22Rv1 (cell line): Measurements from ENCODE around the gene RGS7.

Experiments used
- ZFX ChIP-seq: fragments of 450-650 bp; IDR thresholded peaks from 2 replicates; pipeline ENCODE4 v1.6.1; 2017; ENCODE audit warnings: antibody characterized with exemption, borderline replicate concordance
- TF ChIP-seq, protein P1 (sequence below): fragments of 450-650 bp; IDR thresholded peaks from 2 replicates; pipeline ENCODE4 v1.5.1; 2017; ENCODE audit warnings: mild to moderate bottlenecking

DNA sequence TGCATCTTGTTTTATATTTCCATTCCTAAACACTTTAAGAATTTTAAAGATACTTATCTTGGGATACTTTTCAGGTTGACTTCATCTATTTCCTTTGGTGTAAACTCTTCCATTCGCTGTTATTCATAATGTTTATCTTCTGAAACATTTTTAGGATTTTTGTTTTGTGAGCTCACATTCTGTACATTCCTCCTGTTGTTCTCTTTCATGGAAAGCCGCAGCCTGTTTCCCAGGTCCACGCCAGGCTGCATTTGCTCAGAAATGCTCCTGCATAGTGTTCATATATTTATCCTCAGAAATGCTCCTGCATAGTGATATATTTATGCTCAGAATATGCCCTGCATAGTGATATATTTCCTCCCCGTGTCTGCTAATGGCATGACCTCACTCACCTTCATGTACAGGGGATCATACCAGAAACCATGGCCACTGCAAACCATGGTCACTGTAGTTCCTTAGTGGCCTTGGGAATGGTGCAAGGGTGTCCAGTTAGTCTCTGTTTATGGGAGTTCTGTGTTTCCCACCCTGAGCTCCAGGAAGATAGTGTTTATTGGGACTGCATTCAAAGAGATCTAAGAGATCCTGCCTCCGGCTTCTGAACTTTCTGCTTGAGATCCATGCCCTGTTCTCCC, 591.2 kb downstream of the RGS7 start:
- TF ChIP-seq, protein P1, sequence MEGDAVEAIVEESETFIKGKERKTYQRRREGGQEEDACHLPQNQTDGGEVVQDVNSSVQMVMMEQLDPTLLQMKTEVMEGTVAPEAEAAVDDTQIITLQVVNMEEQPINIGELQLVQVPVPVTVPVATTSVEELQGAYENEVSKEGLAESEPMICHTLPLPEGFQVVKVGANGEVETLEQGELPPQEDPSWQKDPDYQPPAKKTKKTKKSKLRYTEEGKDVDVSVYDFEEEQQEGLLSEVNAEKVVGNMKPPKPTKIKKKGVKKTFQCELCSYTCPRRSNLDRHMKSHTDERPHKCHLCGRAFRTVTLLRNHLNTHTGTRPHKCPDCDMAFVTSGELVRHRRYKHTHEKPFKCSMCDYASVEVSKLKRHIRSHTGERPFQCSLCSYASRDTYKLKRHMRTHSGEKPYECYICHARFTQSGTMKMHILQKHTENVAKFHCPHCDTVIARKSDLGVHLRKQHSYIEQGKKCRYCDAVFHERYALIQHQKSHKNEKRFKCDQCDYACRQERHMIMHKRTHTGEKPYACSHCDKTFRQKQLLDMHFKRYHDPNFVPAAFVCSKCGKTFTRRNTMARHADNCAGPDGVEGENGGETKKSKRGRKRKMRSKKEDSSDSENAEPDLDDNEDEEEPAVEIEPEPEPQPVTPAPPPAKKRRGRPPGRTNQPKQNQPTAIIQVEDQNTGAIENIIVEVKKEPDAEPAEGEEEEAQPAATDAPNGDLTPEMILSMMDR: no peak
- no peak for TF ChIP-seq ZFX
